Breast epithelium (tissue), 4 donors: ENCODE results near the gene VPS13D. TPM values are rescaled to one million over a fixed set of nuclear protein-coding genes. Genes with fewer than 3 reads are reported as not detected.

Experiments used
- DNase-seq, 2 donors: peaks; one replicate each; pipeline ENCODE4 v3.0.0-alpha.2; 2019; ENCODE audit warnings: low spot score in 2 of 2
- H3K27ac ChIP-seq, 2 donors: fragments of 200-600 bp; sonication (generic) in 1 of 2; one replicate each; pipeline ENCODE4 v1.5.1; 2016 to 2019; ENCODE audit warnings: mild to moderate bottlenecking in 1 of 2
- H3K27me3 ChIP-seq, 2 donors: fragments of 200-600 bp; sonication (generic) in 1 of 2; one replicate each; pipeline versions ENCODE4 v1.5.1 to v1.6.0; 2017 to 2019; ENCODE audit warnings: control low read depth in 1 of 2, mild to moderate bottlenecking in 1 of 2
- H3K36me3 ChIP-seq: fragments of 200-600 bp; one replicate; pipeline ENCODE4 v1.5.1; 2019
- H3K4me1 ChIP-seq, 2 donors: fragments of 200-600 bp; sonication (generic); one replicate each; pipeline ENCODE4 v1.5.1; 2016 to 2019; ENCODE audit warnings: control low read depth in 1 of 2
- H3K4me3 ChIP-seq, 3 donors: fragments of 200-600 bp; sonication (generic); 1 replicate in 2 of 3; 2 replicates in 1 of 3; pipeline ENCODE4 v1.5.1; 2016 to 2019; ENCODE audit warnings: mild to moderate bottlenecking in 3 of 3, moderate library complexity in 2 of 3
- H3K9me3 ChIP-seq, 2 donors: fragments of 200-600 bp; sonication (generic) in 1 of 2; one replicate each; pipeline ENCODE4 v1.5.1; 2016 to 2019; ENCODE audit warnings: control low read depth in 1 of 2
- CTCF ChIP-seq, 3 donors: fragments of 450-650 bp; IDR thresholded peaks; one replicate each; pipeline ENCODE4 v1.5.1; 2016 to 2017; ENCODE audit warnings: antibody characterized with exemption in 3 of 3, mild to moderate bottlenecking in 3 of 3, moderate library complexity in 3 of 3
- POLR2A ChIP-seq: fragments of 450-650 bp; IDR thresholded peaks from one replicate; pipeline ENCODE4 v1.6.1; 2016; ENCODE audit warnings: antibody characterized with exemption, mild to moderate bottlenecking, moderate library complexity
- POLR2AphosphoS5 ChIP-seq, 3 donors: sonication (generic); formaldehyde crosslinking; IDR thresholded peaks; one replicate each; pipeline ENCODE4 v1.6.1; 2017; ENCODE audit warnings: antibody characterized with exemption in 3 of 3
- intact Hi-C: fragments of 100-400 bp; cut with DNase I; formaldehyde crosslinking; loops from one replicate; pipeline ENCODE4 v1.15.1; 2023; ENCODE audit warnings: low total_unique reads
- total RNA-seq, 3 donors: library from RNA; depleted of rRNA; stranded (reverse); fragments of >200 nt; gene quantifications; one replicate each; pipeline ENCODE4 v1.1.0, GENCODE V29; 2016

VPS13D gene, protein sequence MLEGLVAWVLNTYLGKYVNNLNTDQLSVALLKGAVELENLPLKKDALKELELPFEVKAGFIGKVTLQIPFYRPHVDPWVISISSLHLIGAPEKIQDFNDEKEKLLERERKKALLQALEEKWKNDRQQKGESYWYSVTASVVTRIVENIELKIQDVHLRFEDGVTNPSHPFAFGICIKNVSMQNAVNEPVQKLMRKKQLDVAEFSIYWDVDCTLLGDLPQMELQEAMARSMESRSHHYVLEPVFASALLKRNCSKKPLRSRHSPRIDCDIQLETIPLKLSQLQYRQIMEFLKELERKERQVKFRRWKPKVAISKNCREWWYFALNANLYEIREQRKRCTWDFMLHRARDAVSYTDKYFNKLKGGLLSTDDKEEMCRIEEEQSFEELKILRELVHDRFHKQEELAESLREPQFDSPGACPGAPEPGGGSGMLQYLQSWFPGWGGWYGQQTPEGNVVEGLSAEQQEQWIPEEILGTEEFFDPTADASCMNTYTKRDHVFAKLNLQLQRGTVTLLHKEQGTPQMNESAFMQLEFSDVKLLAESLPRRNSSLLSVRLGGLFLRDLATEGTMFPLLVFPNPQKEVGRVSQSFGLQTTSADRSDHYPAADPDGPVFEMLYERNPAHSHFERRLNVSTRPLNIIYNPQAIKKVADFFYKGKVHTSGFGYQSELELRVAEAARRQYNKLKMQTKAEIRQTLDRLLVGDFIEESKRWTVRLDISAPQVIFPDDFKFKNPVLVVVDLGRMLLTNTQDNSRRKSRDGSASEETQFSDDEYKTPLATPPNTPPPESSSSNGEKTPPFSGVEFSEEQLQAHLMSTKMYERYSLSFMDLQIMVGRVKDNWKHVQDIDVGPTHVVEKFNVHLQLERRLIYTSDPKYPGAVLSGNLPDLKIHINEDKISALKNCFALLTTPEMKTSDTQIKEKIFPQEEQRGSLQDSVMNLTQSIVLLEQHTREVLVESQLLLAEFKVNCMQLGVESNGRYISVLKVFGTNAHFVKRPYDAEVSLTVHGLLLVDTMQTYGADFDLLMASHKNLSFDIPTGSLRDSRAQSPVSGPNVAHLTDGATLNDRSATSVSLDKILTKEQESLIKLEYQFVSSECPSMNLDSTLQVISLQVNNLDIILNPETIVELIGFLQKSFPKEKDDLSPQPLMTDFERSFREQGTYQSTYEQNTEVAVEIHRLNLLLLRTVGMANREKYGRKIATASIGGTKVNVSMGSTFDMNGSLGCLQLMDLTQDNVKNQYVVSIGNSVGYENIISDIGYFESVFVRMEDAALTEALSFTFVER (N-terminal part only)
- total RNA-seq, result 100 to 1,000 TPM in 1 of 3 donors, 10 to 100 TPM in 2; 73.9 to 115 (median 96.4) TPM

DNA sequence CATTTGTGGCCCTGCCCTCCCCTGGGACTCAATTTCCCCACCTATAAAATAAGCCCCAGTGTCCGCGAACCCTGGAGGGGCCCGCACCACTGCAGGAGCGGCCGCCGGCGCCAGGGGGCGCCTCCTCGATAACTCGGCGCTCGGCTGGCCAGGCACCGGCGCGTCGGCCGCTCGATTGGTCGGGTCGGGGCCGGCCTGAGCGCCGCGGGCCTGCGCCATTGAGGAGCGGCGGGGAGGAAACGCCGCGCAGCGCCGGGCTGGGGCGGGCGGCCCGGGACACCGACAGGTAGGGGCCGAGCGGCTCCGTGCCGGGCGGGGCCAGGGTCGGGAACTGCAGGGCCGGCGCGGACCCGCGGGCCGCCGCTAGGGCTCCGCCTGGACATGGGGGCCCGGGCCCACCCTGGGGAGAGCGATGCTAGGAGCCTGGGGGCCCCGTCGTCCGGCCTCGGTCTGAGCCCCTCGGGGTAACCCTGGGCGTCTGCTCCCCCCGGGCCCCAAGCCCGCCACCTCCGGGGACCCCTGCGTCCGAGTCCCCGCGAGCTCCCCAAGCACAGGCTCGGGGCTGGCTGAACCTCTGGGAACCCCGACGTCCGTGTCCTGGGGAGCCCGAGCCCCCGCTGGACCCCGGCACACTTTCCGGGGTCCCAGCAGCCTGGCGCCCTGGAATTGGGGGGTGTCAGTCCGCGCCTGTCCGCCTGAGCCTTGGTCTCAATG, at the start of gene VPS13D:
VPS13D (plus strand) TSS at position 196 of the 714 bp plus-strand sequence. CDS start 4,237 bp downstream, outside the sequence.
- intact Hi-C loops, result no loop called here

DNA sequence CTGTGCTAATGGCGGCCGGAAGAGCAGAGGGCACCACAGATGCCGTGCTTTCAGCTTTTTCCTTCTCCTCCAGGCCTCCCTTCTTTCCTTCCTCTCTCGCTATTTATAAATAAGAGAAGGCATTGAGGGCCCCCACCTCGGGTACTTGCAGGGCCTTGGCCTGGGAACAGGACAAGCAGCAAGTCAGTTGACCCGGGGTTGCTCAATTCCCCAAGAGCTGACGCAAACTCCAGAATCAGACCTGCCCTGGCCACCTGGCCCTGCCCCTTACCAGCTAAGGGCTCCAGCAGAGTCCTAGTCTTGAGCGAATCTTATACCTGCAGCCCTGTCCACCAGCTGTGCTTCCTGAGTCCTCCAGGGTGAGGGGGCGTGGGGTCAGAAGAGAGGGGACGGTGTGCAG, 49.5 kb upstream of the VPS13D start:
- Histone ChIP-seq H3K27me3 (no peaks in the 10 kb centered on the region), H3K9me3 (no peaks in the 10 kb centered on the region), H3K27ac (peak overlapping the region; percentile 81 to 87), H3K4me3 (no peak overlapping the region), H3K4me1 (peaks cover 7 to 11% of the 10 kb centered on the region in 2 donors), H3K36me3 (no peaks in the 10 kb centered on the region)
- peak in 1 of 2 donors; percentile 43 for DNase-seq
- TF ChIP-seq POLR2AphosphoS5 (IDR thresholded peaks at IDR 0.05) (peak in 1 of 3 donors; percentile 35), POLR2A (no peak)
- intact Hi-C loops, result loop anchor here (5.0 kb wide), 1 partner anchor 1128 kb away; no protein-coding TSS in a partner anchor

More for the DNA sequence above, at the start of gene VPS13D:
- no peaks in the 10 kb centered on the region for H3K27me3 ChIP-seq
- peak; percentile 63 to 77 for DNase-seq
- no peaks in the 10 kb centered on the region for H3K9me3 ChIP-seq
- H3K4me3 ChIP-seq, result peak within 1 kb of the TSS; percentile 71 to 99 (median 94)
- peak within 1 kb of the TSS; percentile 91 to 94 for H3K27ac ChIP-seq
- H3K4me1 ChIP-seq, result no peaks in the 10 kb centered on the region
- TF ChIP-seq CTCF (IDR thresholded peaks at IDR 0.05), result peak; percentile 61 to 98 (median 70)
- no peak for TF ChIP-seq POLR2A
- peak in 2 of 3 donors; percentile 19 to 36 for TF ChIP-seq POLR2AphosphoS5 (IDR thresholded peaks at IDR 0.05)
- no peaks in the 10 kb centered on the region for H3K36me3 ChIP-seq

GRCh38 chr1:12180903-12181302, 48.9 kb upstream of the VPS13D start:
- TF ChIP-seq POLR2AphosphoS5 (IDR thresholded peaks at IDR 0.05) (no peak), CTCF (IDR thresholded peaks at IDR 0.05) (no peak), POLR2A (no peak)
- H3K9me3 ChIP-seq, result no peaks in the 10 kb centered on the region
- intact Hi-C loops, result loop anchor here (5.0 kb wide), 1 partner anchor 1129 kb away; no protein-coding TSS in a partner anchor
- no peak overlapping the region for H3K4me3 ChIP-seq
- no peaks in the 10 kb centered on the region for H3K36me3 ChIP-seq
- no peak for DNase-seq
- H3K27me3 ChIP-seq, result no peaks in the 10 kb centered on the region
- H3K4me1 ChIP-seq, result peaks cover 7 to 13% of the 10 kb centered on the region in 2 donors
- peak overlapping the region; percentile 81 to 87 for H3K27ac ChIP-seq

DNA sequence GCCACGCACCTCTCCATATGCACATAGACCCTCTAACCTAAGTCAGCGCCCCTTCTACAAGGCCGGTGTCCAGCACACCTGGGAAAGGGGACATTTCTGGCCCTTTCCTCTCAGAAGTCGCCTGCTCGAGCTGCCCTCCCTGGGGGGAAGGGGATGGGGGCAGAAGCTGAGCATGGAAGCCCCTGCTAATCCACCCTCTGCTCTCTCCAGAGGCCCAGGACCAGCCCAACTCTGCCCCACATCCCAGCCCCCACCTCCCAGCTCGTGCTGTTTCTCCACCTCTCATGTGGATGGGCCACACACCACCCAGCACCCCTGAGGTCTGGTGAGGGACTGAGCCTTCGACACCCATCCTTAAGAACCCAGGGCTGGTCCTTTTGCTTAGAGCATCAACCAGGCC, 48.3 kb upstream of the VPS13D start:
- no peaks in the 10 kb centered on the region for H3K27me3 ChIP-seq
- peaks cover 7 to 15% of the 10 kb centered on the region in 2 donors for H3K4me1 ChIP-seq
- H3K36me3 ChIP-seq, result no peaks in the 10 kb centered on the region
- no peak for TF ChIP-seq CTCF (IDR thresholded peaks at IDR 0.05)
- TF ChIP-seq POLR2AphosphoS5 (IDR thresholded peaks at IDR 0.05), result no peak
- TF ChIP-seq POLR2A, result no peak
- no peak for DNase-seq
- intact Hi-C loops, result loop anchor here (5.0 kb wide), 1 partner anchor 1129 kb away; no protein-coding TSS in a partner anchor
- H3K4me3 ChIP-seq, result no peak overlapping the region
- no peaks in the 10 kb centered on the region for H3K9me3 ChIP-seq
- H3K27ac ChIP-seq, result peak overlapping the region; percentile 81 to 87
